Skin epidermis (tissue), 12 donors: ENCODE measurements around the gene COTL1.
"Not testable (repeated sequence)": the region's sequence is repeated elsewhere in the genome, so short reads cannot be mapped to it uniquely, and the experiment has no call there.

Experiments
- H3K27ac ChIP-seq, 21 experiments: fragments of 200-600 bp; sonication (generic) in 11 of 21; one replicate each; pipeline ENCODE4 v1.5.0; 2020; ENCODE audit warnings: mild to moderate bottlenecking in 3 of 21, inconsistent platforms in 2 of 21, moderate library complexity in 2 of 21
- H3K4me3 ChIP-seq, 7 experiments: fragments of 200-600 bp; sonication (generic) in 2 of 7; one replicate each; pipeline ENCODE4 v1.5.0; 2020; ENCODE audit warnings: inconsistent platforms in 2 of 7, mild to moderate bottlenecking in 2 of 7, moderate library complexity in 1 of 7

The COTL1 gene

GRCh38 chr16:84526794-84527531, 90.9 kb downstream of the COTL1 start:
- Histone ChIP-seq H3K27ac (peak overlapping the region in 20 of 21 experiments; percentile 11 to 78 (median 60)), H3K4me3 (peak overlapping the region in 1 of 7 experiments; percentile 1)

GRCh38 chr16:84524941-84525581, 92.8 kb downstream of the COTL1 start:
- not testable (repeated sequence) for H3K4me3 ChIP-seq, H3K27ac ChIP-seq

- Histone ChIP-seq H3K27ac (no peak overlapping the region), H3K4me3 (no peak overlapping the region)
Measured at GRCh38 chr16:84524346-84524920, 93.4 kb downstream of the COTL1 start.

- Histone ChIP-seq H3K4me3 (no peak overlapping the region), H3K27ac (no peak overlapping the region)
Measured at GRCh38 chr16:84521497-84521770, 96.4 kb downstream of the COTL1 start.

- Histone ChIP-seq H3K27ac (no peak overlapping the region), H3K4me3 (no peak overlapping the region)
Measured at GRCh38 chr16:84520725-84521496, 97.0 kb downstream of the COTL1 start.

GRCh38 chr16:84519855-84520254, 98.0 kb downstream of the COTL1 start:
- H3K4me3 ChIP-seq, result no peak overlapping the region
- peak overlapping the region in 2 of 21 experiments; percentile 41 to 74 for H3K27ac ChIP-seq

GRCh38 chr16:84518804-84519341, 99.0 kb downstream of the COTL1 start:
- Histone ChIP-seq H3K27ac (peak overlapping the region in 7 of 21 experiments; percentile 6 to 74 (median 25)), H3K4me3 (no peak overlapping the region)

- H3K27ac ChIP-seq, result peak overlapping the region in 4 of 21 experiments; percentile 17 to 74 (median 30)
- not testable (repeated sequence) for H3K4me3 ChIP-seq
Measured at GRCh38 chr16:84518220-84518619, 99.7 kb downstream of the COTL1 start.

GRCh38 chr16:84517366-84517765, 100.5 kb downstream of the COTL1 start:
- no peak overlapping the region for H3K27ac ChIP-seq
- H3K4me3 ChIP-seq, result no peak overlapping the region
